Fibroblast of villous mesenchyme (primary cell): Measurements from ENCODE around the gene MBP. TPM values are rescaled to one million over a fixed set of nuclear protein-coding genes. Genes with fewer than 3 reads are reported as not detected.

Experiments used
- DNase-seq: peaks from one replicate; pipeline ENCODE4 v3.0.0-alpha.2; 2010; ENCODE audit warnings: low read depth
- H3K4me3 ChIP-seq: 2 replicates; pipeline ENCODE4 v1.5.1; 2011; ENCODE audit warnings: low read depth, mild to moderate bottlenecking, low read length
- total RNA-seq: library from RNA; depleted of rRNA; stranded (reverse); fragments of >200 nt; gene quantifications from 2 replicates; pipeline ENCODE4 v1.2.3, GENCODE V29; 2012
- TF ChIP-seq, protein P1 (sequence below): IDR thresholded peaks from 2 replicates; pipeline ENCODE4 v1.5.1; 2012; ENCODE audit warnings: low read depth, mild to moderate bottlenecking, low read length; ENCODE audit not compliant: insufficient read depth

The MBP gene
- total RNA-seq, 1 donor, result 3.9 TPM

- H3K4me3 ChIP-seq, result no peak overlapping the region
- DNase-seq, result no peak
- TF ChIP-seq, protein P1, sequence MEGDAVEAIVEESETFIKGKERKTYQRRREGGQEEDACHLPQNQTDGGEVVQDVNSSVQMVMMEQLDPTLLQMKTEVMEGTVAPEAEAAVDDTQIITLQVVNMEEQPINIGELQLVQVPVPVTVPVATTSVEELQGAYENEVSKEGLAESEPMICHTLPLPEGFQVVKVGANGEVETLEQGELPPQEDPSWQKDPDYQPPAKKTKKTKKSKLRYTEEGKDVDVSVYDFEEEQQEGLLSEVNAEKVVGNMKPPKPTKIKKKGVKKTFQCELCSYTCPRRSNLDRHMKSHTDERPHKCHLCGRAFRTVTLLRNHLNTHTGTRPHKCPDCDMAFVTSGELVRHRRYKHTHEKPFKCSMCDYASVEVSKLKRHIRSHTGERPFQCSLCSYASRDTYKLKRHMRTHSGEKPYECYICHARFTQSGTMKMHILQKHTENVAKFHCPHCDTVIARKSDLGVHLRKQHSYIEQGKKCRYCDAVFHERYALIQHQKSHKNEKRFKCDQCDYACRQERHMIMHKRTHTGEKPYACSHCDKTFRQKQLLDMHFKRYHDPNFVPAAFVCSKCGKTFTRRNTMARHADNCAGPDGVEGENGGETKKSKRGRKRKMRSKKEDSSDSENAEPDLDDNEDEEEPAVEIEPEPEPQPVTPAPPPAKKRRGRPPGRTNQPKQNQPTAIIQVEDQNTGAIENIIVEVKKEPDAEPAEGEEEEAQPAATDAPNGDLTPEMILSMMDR, result no peak
Measured at GRCh38 chr18:77037567-77037966, 95.0 kb downstream of the MBP start.

DNA sequence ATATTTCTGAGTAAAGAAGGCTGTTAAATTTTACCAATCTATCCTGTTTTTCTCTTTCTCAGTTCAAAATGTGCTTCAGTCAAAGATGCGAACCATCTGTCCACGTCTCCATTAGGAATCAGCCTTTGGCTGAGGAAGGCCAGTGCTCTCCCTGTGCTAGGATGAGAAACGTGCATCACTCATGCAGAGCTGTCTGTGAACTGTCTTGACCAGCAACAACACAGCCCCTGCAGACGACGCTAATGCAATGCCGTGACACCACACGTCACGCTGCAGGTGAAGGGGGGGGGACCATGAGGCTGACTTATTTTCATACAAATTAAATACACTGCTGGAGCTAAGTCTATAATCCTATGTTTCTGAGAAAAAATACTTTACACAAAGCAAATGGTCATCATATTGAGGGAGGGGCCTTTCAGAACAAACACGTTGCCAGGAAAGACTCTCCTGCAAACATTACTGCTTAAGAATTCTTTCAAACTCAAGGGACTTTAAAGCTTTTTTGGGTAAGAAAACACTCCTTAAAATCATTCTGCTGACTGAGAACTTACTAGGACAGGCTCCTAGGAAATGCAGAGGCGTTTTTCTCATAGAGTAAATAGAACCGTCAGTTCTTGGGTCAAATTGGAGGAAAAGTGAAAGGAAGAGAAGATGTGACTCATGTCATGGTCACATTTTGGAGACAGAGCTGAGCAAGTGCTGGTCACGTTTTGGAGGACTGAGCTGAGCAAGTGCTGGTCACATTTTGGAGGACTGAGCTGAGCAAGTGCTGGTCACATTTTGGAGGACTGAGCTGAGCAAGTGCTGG, 97.0 kb downstream of the MBP start:
- H3K4me3 ChIP-seq, result no peak overlapping the region
- DNase-seq, result no peak
- TF ChIP-seq, protein P1, result no peak

DNA sequence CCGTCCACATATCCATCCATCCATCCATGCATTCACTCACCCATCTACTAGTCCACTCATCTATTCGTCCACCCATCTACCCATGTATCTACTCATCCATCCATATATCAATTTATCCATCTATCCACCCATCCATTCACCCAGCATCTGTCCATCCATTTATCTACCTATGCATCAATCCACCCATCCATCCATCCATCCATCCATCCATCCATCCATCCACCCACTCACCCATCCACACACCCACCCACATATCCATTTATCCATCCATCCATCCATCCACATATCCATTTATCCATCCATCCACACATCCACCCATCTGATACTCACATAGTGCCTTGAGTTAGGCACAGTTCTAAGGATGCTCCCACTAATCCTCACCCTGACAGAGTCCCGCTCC, 99.0 kb downstream of the MBP start:
- DNase-seq, result no peak
- H3K4me3 ChIP-seq, result no peak overlapping the region
- TF ChIP-seq, protein P1, result no peak

- no peak for DNase-seq
- TF ChIP-seq, protein P1, result no peak
- no peak overlapping the region for H3K4me3 ChIP-seq
Measured at GRCh38 chr18:77032181-77032701, 100.3 kb downstream of the MBP start.

- TF ChIP-seq, protein P1, result no peak
- no peak for DNase-seq
- no peak overlapping the region for H3K4me3 ChIP-seq
Measured at GRCh38 chr18:77031662-77032061, 100.9 kb downstream of the MBP start.

DNA sequence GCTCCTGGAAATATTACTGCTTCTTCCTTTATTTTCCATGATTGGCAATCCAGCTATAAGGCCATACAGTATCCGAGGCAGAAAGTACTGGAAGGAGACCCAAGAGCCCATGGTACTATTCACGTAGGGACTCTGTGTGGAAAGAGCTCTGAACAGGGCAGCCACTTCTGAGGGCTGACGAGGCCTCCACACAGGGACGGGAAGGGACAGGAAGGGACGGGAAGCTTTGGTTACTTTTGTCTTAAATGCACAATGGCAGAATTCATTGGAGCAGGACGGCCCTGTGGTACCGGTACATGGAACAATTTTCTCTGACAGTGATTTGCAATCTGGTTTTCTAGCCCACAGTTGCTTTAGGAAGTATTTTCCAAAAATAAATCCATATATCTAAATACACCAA, 102.4 kb downstream of the MBP start:
- TF ChIP-seq, protein P1, result no peak
- DNase-seq, result no peak

More for the DNA sequence above, 102.4 kb downstream of the MBP start:
- no peak overlapping the region for H3K4me3 ChIP-seq
